ENCODE data around the gene FOXN3.

DNA sequence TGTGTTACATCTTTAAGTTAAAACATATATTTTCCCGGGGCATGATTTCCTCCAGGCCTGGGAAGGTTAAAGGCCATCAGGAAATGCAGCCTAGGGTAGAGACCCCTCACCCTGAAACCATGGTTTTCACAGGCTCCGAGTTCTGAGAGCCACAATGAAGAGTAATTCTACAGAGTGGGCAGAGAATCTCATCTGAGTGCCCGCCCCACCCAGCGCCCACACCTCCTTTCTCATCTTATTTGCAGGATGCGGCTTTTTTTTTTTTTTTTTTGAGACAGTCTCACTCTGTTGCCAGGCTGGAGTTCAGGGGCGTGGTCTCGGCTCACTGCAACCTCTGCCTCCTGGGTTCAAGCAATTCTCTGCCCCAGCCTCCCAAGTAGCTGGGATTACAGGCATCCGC, 170.7 kb downstream of the FOXN3 start:
- TF ChIP-seq, protein P1, sequence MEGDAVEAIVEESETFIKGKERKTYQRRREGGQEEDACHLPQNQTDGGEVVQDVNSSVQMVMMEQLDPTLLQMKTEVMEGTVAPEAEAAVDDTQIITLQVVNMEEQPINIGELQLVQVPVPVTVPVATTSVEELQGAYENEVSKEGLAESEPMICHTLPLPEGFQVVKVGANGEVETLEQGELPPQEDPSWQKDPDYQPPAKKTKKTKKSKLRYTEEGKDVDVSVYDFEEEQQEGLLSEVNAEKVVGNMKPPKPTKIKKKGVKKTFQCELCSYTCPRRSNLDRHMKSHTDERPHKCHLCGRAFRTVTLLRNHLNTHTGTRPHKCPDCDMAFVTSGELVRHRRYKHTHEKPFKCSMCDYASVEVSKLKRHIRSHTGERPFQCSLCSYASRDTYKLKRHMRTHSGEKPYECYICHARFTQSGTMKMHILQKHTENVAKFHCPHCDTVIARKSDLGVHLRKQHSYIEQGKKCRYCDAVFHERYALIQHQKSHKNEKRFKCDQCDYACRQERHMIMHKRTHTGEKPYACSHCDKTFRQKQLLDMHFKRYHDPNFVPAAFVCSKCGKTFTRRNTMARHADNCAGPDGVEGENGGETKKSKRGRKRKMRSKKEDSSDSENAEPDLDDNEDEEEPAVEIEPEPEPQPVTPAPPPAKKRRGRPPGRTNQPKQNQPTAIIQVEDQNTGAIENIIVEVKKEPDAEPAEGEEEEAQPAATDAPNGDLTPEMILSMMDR (conservative IDR thresholded peaks at IDR 0.05; ENCODE audit: low read depth in 2 of 2): no peak
- TF ChIP-seq EZH2phosphoT487 (IDR thresholded peaks at IDR 0.05; ENCODE audit: unreplicated experiment): no peak
- no peak for TF ChIP-seq EZH2 (IDR thresholded peaks at IDR 0.05; ENCODE audit: low read depth, unreplicated experiment)
- TF ChIP-seq, protein P2, sequence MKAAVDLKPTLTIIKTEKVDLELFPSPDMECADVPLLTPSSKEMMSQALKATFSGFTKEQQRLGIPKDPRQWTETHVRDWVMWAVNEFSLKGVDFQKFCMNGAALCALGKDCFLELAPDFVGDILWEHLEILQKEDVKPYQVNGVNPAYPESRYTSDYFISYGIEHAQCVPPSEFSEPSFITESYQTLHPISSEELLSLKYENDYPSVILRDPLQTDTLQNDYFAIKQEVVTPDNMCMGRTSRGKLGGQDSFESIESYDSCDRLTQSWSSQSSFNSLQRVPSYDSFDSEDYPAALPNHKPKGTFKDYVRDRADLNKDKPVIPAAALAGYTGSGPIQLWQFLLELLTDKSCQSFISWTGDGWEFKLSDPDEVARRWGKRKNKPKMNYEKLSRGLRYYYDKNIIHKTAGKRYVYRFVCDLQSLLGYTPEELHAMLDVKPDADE (IDR thresholded peaks at IDR 0.05): no peak
- no peak for TF ChIP-seq POLR2AphosphoS5 (IDR thresholded peaks at IDR 0.05; ENCODE audit: low read depth)

Measured in GM23338 (cell line).